HG03565 (cell line): ENCODE measurements around the gene S100Z.
"Not testable (repeated sequence)": the region's sequence is repeated elsewhere in the genome, so short reads cannot be mapped to it uniquely, and the experiment has no call there.

Experiments used
- ATAC-seq: cut with Tn5 transposase; IDR thresholded peaks from one replicate; pipeline ENCODE4 v1.9.1; 2021; ENCODE audit warnings: mild to moderate bottlenecking, moderate library complexity; ENCODE audit not compliant: unreplicated experiment

Gene S100Z

DNA sequence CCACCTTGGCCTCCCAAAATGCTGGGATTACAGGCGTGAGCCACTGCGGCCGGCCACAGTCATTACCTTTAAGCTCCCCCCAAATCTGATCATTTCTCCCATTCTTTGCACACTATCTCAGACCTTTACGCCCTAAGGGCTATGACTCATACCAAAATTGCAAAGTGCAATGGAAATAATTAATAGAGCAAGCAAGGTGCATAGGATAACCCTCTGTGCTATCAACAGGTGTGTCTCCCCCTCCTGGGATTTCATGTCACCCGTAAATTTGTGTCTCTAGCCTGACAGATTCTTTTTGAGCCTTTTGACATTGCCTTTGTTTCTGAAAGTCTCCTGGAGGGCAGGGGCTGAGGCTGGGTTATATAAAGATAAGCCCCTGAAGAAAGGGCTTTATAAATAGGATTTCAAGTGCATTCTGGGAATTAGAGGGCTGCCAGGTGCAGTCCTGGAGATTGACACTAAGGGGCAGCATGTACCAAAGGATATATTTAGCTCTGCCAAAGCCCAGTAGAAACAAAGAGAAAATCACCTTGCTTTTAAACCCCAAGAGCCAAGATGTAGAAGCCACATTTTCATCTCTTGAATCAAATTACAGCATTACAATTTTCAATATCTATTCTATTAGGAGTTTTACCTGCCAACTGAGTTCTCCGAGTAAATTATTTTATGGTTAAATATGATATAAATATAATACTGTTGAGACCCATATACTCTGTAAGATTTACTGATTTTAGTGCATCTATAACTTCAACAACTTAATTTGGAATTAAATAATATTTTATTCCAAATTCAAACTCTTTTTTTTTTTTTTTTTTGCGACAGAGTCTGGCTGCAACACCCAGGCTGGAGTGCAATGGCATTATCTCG is 18.2 kb downstream of the S100Z start:
- ATAC-seq, result no peak

DNA sequence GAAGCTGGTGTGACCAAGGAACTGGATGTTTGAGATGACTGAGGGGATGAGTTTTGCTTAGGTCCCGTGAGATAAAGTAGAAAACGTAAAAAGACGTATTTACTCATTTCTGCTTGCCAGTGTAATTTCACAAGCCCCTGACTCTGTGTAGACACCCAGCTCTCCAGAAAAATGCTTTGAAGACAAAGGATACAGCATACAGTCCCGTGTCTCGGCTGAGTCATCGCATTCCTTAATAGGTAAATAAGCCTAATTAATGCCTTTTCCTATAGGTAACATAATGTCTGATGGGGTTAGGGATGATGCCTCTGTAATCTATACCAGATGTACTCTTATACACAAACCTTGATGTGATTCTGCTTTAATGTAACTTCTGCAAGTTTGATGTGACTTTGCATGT is 20.2 kb downstream of the S100Z start:
- ATAC-seq, result no peak

DNA sequence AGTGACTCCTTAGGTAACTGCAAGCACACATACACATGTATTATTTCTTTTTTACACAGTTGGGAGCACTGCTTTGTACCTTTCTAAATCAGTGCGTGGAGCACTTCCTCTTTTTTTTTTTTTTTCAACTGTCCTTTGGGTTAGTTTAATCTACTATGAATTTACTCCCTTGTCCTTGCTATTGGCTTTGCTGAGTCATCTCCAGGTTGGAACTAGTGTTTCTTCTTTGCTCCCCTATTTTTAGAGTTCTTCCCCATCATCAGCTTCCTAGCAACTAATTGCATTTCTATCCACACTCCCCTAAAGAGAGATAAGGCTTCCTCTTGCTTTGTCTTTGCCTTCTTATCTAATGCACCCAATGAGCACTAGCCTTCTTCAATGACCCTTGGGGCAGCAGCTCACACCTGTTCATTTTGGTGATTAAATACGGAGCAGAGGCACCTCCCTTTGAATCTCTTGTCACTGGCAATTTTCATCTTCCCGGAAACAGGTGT is 24.3 kb downstream of the S100Z start:
- no peak for ATAC-seq

- ATAC-seq, result no peak
Observed at GRCh38 chr5:76888733-76889300, 39.0 kb downstream of the S100Z start.

- ATAC-seq, result no peak
Observed at GRCh38 chr5:76893294-76893693, 43.5 kb downstream of the S100Z start.

DNA sequence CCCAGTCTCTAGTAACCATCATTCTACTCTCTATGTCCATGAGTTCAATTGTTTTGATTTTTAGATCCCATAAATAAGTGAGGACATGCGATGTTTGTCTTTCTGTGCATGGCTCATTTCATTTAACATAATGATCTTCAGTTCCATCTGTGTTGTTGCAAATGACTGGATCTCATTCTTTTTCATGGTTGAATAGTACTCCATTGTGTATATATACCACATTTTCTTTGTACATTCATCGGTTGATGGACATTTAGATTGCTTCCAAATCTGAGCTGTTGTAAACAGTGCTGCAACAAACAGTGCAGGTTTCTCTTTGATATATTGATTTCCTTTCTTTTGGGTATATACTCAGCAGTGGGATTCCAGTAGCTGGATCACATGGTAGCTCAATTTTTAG is 46.4 kb downstream of the S100Z start:
- no peak for ATAC-seq

- no peak for ATAC-seq
Observed at GRCh38 chr5:76901522-76901921, 51.7 kb downstream of the S100Z start.

GRCh38 chr5:76908166-76908565 is 58.4 kb downstream of the S100Z start:
- no peak for ATAC-seq

DNA sequence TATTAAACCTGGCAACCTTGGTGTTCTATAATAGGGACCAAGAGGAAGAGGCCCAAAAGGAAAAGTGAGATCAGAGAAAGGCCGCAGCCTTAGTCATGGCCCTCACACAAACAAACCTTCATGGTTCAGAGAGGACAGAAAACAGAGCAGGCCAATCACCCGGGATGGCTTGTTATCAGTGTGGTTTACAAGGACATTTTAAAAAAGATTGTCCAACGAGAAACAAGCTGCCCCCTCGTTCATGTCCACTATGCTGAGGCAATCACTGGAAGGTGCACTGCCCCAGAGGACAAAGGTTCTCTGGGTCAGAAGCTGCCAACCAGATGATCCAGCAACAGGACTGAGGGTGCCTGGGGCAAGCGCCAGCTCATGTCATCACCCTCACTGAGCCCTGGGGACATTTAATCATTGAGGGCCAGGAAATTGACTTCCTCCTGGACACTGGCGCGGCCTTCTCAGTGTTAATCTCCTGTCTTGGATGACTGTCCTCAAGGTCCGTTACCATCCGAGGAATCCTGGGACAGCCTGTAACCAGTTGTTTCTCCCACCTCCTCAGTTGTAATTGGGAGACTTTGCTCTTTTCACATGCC is 60.6 kb downstream of the S100Z start:
- not testable (repeated sequence) for ATAC-seq

GRCh38 chr5:76914671-76915070 is 64.9 kb downstream of the S100Z start:
- ATAC-seq, result not testable (repeated sequence)

DNA sequence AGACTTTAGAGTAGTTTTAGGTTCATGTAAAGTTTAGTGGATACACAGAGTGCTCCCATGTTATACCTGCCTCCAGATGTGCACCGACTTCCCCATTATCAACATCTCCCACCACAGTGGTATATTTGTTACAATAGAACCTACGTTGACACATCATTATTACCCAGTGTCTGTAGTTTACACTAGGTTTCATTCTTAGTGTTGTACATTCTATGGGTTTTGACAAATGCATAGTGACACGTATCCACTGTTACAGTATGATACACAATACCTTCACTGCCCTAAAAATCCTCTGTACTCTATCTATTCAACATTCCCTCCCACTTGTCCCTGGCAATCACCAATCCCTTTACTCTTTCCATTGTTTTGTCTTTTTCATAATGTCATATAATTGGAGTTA is 68.7 kb downstream of the S100Z start:
- ATAC-seq, result no peak

DNA sequence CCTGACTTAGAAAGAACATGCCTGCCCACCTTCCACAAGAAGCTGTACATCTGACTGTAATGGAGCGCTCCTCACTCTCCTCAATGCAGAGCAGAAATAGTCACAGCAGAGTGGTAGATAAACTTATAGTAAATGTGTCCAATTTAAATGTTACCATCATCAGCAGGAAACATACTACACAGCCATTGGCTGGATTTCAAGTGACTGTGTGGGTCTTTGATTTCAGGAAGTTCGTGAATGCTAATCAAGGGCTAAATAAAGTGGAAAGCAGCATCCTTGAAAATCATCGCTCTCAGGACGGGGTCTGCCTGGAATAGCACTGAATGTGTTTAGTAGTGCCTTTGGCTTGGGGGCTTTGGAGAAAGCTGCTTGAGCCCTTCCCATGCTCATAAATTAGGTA is 70.7 kb downstream of the S100Z start:
- no peak for ATAC-seq

DNA sequence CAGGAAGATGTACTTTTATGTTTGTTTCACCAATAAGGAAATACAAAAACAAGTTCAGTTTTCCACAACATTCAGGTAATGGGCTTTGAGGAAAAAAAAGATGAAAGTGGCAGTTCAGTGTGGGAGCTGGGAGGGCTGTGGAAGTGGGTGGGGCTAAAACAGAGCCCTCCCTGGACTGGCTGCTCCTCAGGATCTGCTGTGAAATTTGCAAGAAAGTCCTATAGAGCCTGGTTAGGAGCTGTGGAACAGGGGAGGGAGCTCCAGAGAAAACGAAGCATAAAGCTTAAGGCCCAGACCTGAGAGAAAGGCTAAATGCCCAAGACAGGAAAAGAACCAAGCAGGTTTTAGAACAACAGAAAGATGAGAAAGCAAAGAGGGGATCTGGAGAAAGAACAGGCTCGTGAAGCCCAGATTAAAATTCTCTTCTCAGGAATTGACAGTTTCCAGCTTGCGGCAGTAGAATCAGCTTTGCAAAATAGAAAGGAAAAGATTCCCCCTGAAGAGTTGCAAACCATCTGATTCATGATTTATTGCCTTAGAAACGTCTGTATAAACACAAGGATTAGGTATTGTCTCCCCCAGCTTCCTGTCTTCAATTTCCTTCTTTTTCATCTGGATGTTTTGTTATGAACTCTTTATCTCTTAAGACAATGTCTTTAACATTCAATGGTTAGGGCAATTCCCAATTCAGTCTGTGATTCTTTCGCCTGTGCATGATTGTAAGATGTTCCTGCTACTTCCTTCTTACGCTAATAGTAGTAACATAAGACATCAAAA is 76.7 kb downstream of the S100Z start:
- no peak for ATAC-seq

DNA sequence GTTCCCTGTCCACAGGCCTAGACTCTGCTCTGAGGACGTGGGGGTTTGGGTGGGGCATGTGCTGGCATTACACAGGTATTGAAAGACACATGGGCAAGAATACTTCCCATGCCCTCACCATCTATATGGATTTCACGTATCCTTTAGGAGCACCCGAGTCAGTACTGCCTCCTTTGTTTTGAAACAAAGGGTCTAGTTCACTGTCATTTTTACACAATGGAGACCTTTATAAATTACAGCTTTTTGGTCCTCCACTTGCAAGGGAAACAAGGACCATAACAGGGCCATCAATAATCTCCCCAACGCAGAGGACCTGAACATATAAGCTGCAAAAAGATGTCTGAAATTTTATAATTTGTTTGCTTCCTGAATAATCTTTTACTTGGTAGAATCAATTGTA is 78.1 kb downstream of the S100Z start:
- ATAC-seq, result no peak

- no peak for ATAC-seq
Observed at GRCh38 chr5:76930083-76930482, 80.3 kb downstream of the S100Z start.

- no peak for ATAC-seq
Observed at GRCh38 chr5:76938177-76938576, 88.4 kb downstream of the S100Z start.

DNA sequence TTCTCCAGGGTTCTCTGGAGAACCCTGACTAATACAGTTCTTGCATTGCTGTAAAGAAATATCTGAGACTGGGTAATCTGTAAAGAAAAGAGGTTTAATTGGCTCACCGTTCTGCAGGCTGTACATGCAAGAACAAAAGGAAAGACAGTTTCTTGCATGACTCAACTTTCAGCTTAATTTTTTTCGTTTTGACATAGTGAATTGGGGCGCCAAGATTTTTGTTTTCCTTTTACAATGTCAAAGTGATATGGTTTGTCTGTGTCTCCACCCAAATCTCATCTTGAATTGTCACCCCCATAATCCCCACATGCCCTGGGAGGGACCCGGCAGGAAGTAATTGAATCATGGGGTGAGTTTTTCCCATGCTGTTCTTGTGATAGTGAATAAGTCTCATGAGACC is 91.2 kb downstream of the S100Z start:
- no peak for ATAC-seq

DNA sequence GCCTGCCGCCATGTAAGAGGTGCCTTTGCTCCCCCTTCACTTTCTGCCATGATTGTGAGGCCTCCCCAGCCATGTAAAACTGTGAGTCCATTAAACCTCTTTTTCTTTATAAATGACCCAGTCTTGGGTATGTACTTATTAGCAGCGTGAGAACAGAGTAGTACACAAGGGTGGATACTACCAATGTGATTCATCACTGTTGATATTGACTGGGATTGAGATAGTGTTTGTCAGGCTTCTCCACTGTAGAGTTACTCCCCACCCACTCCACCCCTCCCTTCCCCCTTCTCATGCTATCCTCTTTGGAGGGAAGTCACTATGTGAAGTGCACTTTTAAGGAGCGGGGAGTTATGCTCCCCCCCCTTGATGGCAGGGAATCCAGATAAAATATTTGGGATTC is 91.6 kb downstream of the S100Z start:
- no peak for ATAC-seq

- no peak for ATAC-seq
Observed at GRCh38 chr5:76942581-76942980, 92.8 kb downstream of the S100Z start.

DNA sequence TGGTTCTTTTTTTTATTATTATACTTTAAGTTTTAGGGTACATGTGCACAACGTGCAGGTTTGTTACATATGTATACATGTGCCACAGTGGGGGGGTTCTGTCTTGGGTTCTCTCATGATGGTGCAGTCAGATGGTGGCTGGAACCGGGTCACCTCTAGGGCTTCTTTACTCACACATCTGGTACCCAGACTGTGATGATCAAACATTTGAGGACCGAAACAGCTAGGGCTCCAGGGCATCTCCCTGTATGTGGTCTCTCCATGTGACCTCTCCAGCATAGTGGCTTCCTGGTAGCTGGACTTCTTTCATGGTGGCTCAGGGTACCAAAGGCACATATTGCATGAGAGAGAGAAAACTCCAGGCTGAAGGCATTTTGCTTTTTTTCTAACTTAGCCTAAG is 93.2 kb downstream of the S100Z start:
- ATAC-seq, result no peak

- no peak for ATAC-seq
Observed at GRCh38 chr5:76944638-76945037, 94.8 kb downstream of the S100Z start.
